IPS-18a (cell line): ENCODE results near the gene HRC.

Experiments
- H3K27ac ChIP-seq: one replicate; pipeline ENCODE4 v1.5.1; 2013; ENCODE audit warnings: low read length
- H3K27me3 ChIP-seq: one replicate; pipeline ENCODE4 v1.6.1; 2013; ENCODE audit warnings: mild to moderate bottlenecking, low read length; ENCODE audit not compliant: control insufficient read depth, insufficient read depth
- H3K36me3 ChIP-seq: one replicate; pipeline ENCODE4 v1.6.1; 2013; ENCODE audit warnings: low read depth, low read length; ENCODE audit not compliant: control insufficient read depth
- H3K4me1 ChIP-seq: one replicate; pipeline ENCODE4 v1.6.1; 2013; ENCODE audit warnings: low read depth, low read length; ENCODE audit not compliant: control insufficient read depth
- H3K4me3 ChIP-seq: one replicate; pipeline ENCODE4 v1.5.1; 2013; ENCODE audit warnings: low read length
- H3K9ac ChIP-seq: one replicate; pipeline ENCODE4 v1.6.1; 2013; ENCODE audit warnings: mild to moderate bottlenecking, low read length, moderate library complexity
- H3K9me3 ChIP-seq: one replicate; pipeline ENCODE4 v1.6.1; 2013; ENCODE audit warnings: low read depth, low read length; ENCODE audit not compliant: control insufficient read depth

The HRC gene

DNA sequence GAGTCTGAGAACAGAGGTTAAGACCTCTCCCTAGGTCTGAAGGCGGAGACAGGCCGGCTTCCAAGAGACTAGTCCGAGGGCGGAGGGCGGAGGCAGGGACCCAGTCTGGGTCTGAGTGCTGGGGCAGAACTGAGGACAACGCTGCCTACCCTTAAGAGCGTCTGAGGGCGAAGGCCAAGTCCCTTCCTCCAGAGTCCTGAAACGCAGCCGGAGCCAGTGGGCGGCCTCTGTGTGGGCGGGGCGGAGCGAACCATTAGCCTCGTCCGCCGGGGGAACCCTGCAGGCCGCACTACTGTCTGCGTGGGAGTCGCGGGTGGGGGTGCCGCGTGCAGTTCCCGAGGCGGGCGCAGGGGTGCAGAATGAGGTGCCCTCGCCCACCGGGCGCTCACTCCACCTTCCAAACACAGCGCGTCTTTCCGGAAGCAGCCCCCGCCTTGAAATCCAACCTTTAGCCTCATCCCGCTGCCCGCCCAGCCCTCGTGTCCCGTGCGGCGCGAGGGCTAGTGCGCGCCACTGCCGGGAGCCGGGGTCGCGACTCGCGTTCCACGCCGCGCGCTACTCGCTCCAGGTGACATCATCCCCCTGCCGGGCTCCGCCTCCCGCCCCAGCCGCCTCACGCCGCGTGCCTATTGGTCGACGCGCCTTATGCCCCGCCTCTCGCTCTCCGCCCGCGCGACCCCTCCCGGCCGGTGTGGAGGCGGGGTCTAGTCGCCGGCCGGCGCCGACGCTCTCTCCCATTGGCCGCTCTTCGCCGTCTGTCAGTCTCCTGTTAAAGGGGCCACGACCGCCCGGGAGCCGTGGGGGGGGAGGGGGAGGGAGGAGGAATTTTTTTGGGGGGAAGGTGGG is 36.4 kb downstream of the HRC start, which contains the start of gene C19orf73:
Gene C19orf73, minus strand, starts transcription at position 579 of the 846 bp plus-strand sequence. Its CDS starts 121 bp downstream, at position 458.
- H3K4me3 ChIP-seq, result peak within 1 kb of the TSS; percentile 81
- H3K36me3 ChIP-seq, result no peaks in the 10 kb centered on the region
- H3K9me3 ChIP-seq, result no peaks in the 10 kb centered on the region
- peaks cover 24% of the 10 kb centered on the region for H3K27me3 ChIP-seq
- peak within 1 kb of the TSS; percentile 80 for H3K9ac ChIP-seq
- H3K4me1 ChIP-seq, result peaks cover 2% of the 10 kb centered on the region
- no peak within 1 kb of the TSS for H3K27ac ChIP-seq

DNA sequence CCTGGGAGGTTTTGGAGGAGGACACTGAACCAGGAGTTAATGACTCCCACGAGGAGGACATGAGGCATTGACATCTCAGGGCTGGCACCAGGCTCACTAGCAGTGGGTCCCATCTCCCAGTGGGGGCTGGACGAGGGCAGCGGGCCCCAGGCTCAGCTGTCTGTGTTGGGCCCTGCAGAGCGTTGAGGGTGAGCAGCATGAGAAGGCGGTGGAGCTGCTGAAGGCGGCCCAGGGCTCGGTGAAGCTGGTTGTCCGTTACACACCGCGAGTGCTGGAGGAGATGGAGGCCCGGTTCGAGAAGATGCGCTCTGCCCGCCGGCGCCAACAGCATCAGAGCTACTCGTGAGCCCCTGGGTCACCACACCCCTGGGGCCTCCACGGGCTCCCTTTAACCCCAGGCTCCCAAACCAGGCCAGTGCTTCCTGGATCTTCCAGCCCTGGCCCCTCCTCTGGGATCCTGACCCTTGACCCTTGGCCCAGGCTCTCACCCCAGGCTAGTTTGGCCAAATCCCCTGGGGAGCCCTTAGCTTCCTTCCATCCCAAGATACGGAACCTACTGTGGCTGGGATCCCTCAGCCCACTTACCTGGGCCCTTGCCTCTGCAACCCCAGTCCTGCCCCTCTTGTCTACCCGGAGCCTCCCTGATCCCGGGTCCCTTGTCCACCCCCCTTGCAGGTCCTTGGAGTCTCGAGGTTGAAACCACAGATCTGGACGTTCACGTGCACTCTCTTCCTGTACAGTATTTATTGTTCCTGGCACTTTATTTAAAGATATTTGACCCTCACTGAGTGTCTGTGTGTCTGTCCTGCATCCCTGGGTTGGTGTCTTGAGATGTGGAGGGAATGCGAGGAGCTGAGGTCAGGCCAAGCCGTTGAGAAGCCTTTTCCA is 37.3 kb downstream of the HRC start:
- peaks cover 24% of the 10 kb centered on the region for H3K27me3 ChIP-seq
- no peak overlapping the region for H3K27ac ChIP-seq
- no peaks in the 10 kb centered on the region for H3K36me3 ChIP-seq
- no peaks in the 10 kb centered on the region for H3K9me3 ChIP-seq
- peaks cover 3% of the 10 kb centered on the region for H3K4me1 ChIP-seq
- no peak overlapping the region for H3K9ac ChIP-seq
- peak overlapping the region; percentile 81 for H3K4me3 ChIP-seq

DNA sequence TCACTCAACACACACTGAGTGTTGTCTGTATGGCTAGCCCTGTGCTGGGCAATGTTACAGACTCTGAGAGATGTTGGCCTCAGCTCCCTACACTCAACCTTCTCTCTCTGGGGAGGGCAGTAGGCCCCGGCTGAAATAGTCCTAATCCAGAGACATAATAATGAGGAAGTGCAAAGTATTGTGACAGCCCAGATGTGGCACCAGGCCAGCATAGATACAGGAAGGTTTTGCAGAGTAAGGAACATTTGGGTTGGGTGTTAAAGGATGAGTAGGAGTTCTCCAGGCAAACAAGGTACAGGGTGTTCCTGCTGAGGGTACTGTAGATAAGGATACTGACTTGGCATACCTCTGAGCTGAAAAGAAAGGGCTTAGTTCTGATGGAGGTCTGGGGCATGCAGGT is 38.7 kb downstream of the HRC start:
- peaks cover 3% of the 10 kb centered on the region for H3K4me1 ChIP-seq
- H3K4me3 ChIP-seq, result no peak overlapping the region
- H3K9me3 ChIP-seq, result no peaks in the 10 kb centered on the region
- H3K36me3 ChIP-seq, result no peaks in the 10 kb centered on the region
- H3K27me3 ChIP-seq, result peaks cover 24% of the 10 kb centered on the region
- H3K9ac ChIP-seq, result no peak overlapping the region
- H3K27ac ChIP-seq, result no peak overlapping the region

DNA sequence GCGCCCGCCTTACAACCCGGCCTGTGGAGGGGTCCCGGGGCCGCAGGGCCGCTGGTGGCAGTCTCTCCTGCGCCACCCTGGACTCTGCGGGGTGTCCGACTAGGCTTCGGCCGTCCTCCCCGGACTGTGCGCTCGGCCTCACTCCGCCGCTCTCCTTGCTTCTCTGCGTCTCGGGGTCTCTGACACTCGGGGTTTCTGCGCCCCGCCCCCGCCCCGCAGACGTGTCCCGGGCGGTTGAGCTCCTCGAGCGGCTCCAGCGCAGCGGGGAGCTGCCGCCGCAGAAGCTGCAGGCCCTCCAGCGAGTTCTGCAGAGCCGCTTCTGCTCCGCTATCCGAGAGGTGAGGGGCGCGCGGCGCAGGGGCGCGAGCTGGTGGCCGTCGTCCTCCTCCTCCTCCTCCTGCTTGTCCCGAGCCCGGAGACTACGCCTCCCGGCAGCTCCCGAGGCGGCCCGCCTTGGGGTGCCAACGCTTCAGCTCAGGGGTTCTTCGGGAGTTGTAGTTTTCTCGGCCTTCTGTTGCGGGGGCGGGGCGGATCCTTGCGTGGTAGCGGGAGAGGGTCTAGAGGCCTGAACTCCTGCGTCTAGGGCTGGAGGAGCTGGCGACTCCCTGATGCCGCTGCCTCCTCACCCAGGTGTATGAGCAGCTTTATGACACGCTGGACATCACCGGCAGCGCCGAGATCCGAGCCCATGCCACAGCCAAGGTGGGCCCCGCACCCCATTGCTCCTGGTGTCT is 40.4 kb downstream of the HRC start:
- H3K9ac ChIP-seq, result no peak overlapping the region
- no peak overlapping the region for H3K27ac ChIP-seq
- peaks cover 3% of the 10 kb centered on the region for H3K4me1 ChIP-seq
- H3K36me3 ChIP-seq, result peaks cover 1% of the 10 kb centered on the region
- H3K27me3 ChIP-seq, result peaks cover 10% of the 10 kb centered on the region
- no peaks in the 10 kb centered on the region for H3K9me3 ChIP-seq
- peak overlapping the region; percentile 60 for H3K4me3 ChIP-seq

DNA sequence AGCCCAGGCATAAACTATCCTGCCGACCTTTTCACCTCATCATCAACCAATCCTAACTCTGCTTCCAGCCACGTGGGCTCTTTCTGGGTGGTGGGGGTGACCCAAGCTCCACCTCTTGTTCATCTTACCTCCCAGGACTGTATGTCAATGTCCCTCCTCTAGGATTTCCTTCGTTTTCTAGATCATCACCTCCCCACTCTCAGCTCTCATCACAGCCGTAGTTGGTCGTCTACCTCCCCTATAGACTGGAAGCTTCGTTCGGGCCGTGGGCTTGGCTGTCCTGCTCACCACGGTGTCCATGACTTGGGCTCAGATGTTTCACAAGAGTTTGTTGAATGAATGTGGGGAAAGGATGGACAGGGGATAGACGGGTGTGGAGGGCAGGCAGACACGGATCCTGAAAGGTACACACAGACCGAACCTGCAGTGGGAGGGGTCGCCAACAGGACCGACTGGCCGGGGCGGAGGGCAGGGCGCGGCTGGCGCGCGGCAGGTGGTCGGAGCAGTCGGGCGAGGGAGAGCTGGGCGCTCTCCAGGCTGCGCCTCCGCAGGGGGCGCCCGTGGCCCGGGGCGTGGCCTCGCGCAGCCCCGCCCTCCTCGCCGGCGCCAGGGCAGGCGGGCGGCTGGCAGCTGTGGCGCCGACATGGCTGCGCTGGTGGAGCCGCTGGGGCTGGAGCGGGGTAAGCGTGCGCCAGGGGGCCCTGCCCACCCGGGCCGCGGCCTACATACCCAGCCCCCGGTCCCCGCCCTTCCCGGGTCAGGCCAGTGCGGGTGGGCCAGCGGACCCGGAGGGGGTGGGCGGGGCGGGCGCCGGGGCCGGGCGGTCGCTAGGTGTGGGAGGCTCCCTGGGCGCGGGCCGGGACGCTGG is 41.2 kb downstream of the HRC start, which contains the start of gene LIN7B:
Gene LIN7B, plus strand, starts transcription at position 609 of the 868 bp plus-strand sequence. Its CDS starts 35 bp downstream, at position 644.
- no peaks in the 10 kb centered on the region for H3K9me3 ChIP-seq
- peaks cover 3% of the 10 kb centered on the region for H3K4me1 ChIP-seq
- H3K27me3 ChIP-seq, result peaks cover 7% of the 10 kb centered on the region
- H3K36me3 ChIP-seq, result peaks cover 9% of the 10 kb centered on the region
- no peak within 1 kb of the TSS for H3K9ac ChIP-seq
- peak within 1 kb of the TSS; percentile 60 for H3K4me3 ChIP-seq
- H3K27ac ChIP-seq, result no peak within 1 kb of the TSS

DNA sequence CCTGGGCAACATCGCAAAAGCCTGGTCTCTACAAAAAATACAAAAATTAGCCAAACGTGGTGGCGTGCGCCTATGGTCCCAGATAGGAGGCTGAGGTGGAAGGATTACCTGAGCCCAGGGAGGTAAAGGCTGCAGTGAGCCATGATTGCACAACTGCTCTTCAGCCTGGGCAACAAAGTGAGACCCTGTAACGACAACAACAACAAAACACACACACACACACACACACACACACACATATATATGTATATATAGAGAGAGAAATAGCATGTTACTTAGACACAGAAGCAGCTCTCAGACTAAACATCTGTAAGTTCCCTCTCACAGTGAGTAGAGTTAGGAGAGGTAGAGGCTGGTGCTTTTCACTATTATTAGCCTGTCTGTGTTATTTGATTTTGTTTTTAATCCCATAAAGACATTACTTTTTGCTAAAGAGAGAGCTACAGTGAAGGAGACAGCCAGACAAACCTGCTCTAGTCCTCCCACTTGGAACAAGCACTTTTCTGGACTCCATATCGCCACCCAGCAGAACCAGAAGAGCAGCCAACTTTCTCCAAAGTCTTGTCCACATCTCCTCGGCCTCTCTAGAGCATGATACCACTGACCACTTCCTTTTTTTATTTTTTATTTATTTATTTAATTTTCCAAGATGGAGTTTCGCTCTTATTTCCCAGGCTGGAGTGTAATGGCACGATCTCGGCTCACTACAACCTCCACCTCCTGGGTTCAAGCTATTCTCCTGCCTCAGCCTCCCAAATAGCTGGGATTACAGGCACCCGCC is 43.8 kb downstream of the HRC start:
- H3K27ac ChIP-seq, result no peak overlapping the region
- H3K4me1 ChIP-seq, result peaks cover 3% of the 10 kb centered on the region
- peaks cover 31% of the 10 kb centered on the region for H3K36me3 ChIP-seq
- no peak overlapping the region for H3K9ac ChIP-seq
- H3K27me3 ChIP-seq, result peaks cover 7% of the 10 kb centered on the region
- H3K9me3 ChIP-seq, result no peaks in the 10 kb centered on the region
- no peak overlapping the region for H3K4me3 ChIP-seq

DNA sequence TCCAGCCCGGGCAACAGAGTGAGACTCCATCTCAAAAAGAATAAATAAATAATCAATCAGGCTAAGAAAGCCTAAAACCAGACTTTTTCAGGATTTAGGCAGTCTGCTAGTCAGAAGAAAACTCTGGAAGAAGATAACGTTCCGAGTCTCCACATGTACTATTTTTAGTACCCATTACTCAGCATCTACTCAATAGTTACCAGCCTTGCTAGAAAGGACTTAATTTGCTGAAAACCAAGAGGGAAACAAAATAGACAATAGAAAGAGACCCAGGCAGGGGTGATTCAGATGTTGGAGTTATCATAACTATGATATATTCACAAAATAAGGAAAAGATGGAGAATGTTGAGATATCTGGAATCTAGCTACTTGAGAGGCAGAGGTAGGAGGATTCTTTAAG is 44.6 kb downstream of the HRC start:
- no peak overlapping the region for H3K27ac ChIP-seq
- no peak overlapping the region for H3K4me3 ChIP-seq
- H3K9me3 ChIP-seq, result no peaks in the 10 kb centered on the region
- H3K36me3 ChIP-seq, result peaks cover 37% of the 10 kb centered on the region
- H3K9ac ChIP-seq, result no peak overlapping the region
- H3K4me1 ChIP-seq, result peaks cover 3% of the 10 kb centered on the region
- H3K27me3 ChIP-seq, result peaks cover 6% of the 10 kb centered on the region

DNA sequence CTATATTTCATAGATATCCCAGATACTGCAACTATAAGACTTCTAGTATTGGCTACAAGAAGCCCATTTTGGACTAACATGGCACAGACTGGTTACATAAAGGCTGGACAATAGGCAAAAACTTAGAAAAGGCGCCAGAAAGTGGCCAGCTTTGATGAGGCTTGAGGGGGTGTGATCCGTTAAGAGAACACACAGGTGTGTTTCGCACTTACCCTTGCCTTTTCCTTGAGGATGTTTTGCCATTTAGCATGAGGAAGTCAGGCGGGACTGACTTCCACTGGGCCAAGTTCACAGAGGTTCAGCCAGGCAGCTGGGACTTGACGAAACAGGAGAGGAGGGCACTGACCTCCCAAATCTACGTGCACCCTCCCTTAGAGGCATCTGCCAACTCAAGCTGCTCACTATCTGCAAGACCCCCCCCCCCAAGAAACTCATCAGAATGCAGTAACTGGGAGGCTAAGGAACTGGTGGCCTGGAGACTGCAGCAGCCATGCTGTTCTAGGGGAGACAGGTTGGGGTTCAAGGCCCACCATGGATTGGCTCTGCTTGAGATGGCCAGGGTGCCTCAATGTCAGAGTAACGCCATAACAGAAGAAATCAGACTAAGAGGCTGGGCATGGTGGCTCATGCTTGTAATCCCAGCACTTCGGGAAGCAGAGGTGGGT is 45.5 kb downstream of the HRC start:
- peaks cover 46% of the 10 kb centered on the region for H3K36me3 ChIP-seq
- H3K9me3 ChIP-seq, result no peaks in the 10 kb centered on the region
- H3K4me3 ChIP-seq, result no peak overlapping the region
- no peak overlapping the region for H3K9ac ChIP-seq
- H3K4me1 ChIP-seq, result peaks cover 3% of the 10 kb centered on the region
- H3K27me3 ChIP-seq, result no peaks in the 10 kb centered on the region
- H3K27ac ChIP-seq, result no peak overlapping the region

DNA sequence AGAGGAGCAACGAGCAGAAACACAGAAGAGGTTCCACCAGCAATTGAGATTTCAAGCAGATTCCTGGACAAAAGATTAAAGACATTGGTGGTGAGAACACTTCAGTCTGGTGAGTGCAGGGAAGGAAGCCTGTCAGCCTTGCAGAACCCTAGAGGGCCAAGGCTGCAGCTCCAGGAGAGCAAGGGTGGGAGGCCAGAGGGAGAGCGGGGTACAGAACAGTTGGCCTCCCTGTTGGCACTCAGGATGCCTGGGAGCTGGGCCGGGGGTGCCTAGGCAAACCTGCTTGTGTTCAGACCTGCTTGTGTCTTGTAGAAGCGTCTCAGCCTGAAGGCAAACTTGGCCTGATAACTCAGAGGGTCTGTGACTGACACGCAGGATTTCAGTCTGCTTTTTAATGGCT is 46.1 kb downstream of the HRC start:
- Histone ChIP-seq H3K27ac (no peak overlapping the region), H3K27me3 (no peaks in the 10 kb centered on the region), H3K9ac (no peak overlapping the region)

More for the DNA sequence above, 46.1 kb downstream of the HRC start:
- H3K9me3 ChIP-seq, result no peaks in the 10 kb centered on the region
- peaks cover 3% of the 10 kb centered on the region for H3K4me1 ChIP-seq
- peaks cover 50% of the 10 kb centered on the region for H3K36me3 ChIP-seq
- H3K4me3 ChIP-seq, result no peak overlapping the region
